Naive B cell (primary cell): ENCODE data around the gene PRRT1. TPM values are rescaled to one million over a fixed set of nuclear protein-coding genes. Genes with fewer than 3 reads are reported as not detected.

Experiments
- ATAC-seq, 2 donors: fragments of 150-1000 bp; cut with Tn5 transposase; 2 replicates each; pipeline ENCODE4 v1.10.0; 2021; ENCODE audit warnings: low read depth in 2 of 2, mild to moderate bottlenecking in 2 of 2, moderate library complexity in 2 of 2
- DNase-seq: peaks from one replicate; pipeline ENCODE4 v3.0.0; 2022
- H3K27ac Mint-ChIP-seq, 6 donors: one replicate each; pipeline ENCODE4 v1.8.0; 2020 to 2022; ENCODE audit warnings: mild to moderate bottlenecking in 6 of 6, mixed read lengths in 6 of 6, moderate library complexity in 5 of 6, inconsistent platforms in 2 of 6
- H3K27me3 Mint-ChIP-seq, 3 donors: one replicate each; pipeline ENCODE4 v1.8.0; 2021 to 2022; ENCODE audit warnings: mixed read lengths in 3 of 3, mild to moderate bottlenecking in 1 of 3
- H3K36me3 Mint-ChIP-seq, 2 donors: one replicate each; pipeline ENCODE4 v1.8.0; 2020 to 2022; ENCODE audit warnings: mixed read lengths in 2 of 2, inconsistent platforms in 1 of 2, mild to moderate bottlenecking in 1 of 2
- H3K4me1 Mint-ChIP-seq, 3 donors: one replicate each; pipeline ENCODE4 v1.8.0; 2020 to 2022; ENCODE audit warnings: mixed read lengths in 3 of 3, inconsistent platforms in 1 of 3, mild to moderate bottlenecking in 1 of 3, moderate library complexity in 1 of 3
- H3K4me3 Mint-ChIP-seq, 8 donors: one replicate each; pipeline ENCODE4 v1.8.0; 2020 to 2022; ENCODE audit warnings: mild to moderate bottlenecking in 8 of 8, mixed read lengths in 8 of 8, moderate library complexity in 8 of 8, inconsistent platforms in 2 of 8
- H3K9me3 Mint-ChIP-seq, 7 donors: one replicate each; pipeline ENCODE4 v1.8.0; 2020 to 2022; ENCODE audit warnings: mixed read lengths in 7 of 7, mild to moderate bottlenecking in 5 of 7, inconsistent platforms in 2 of 7, moderate library complexity in 1 of 7
- polyA plus RNA-seq, 6 donors: library from polyadenylated mRNA; unstranded; fragments of 300-500 nt; fragmentation: Illumina TruSeq; gene quantifications; one replicate each; pipeline ENCODE4 v1.2.3, GENCODE V29; 2021; ENCODE audit warnings: low read depth in 6 of 6

PRRT1 gene
- polyA plus RNA-seq, 6 donors from 2014 or later: not detected

GRCh38 chr6:32176476-32177182 is 24.9 kb upstream of the PRRT1 start:
- Mint-ChIP-seq H3K4me3 (peak overlapping the region; percentile 82 to 100 (median 96)), H3K27ac (peak overlapping the region; percentile 89 to 99 (median 98)), H3K27me3 (no peaks in the 10 kb centered on the region), H3K4me1 (peaks cover 65 to 75% (median 67%) of the 10 kb centered on the region in 3 donors), H3K36me3 (peaks cover 0 to 11% of the 10 kb centered on the region in 2 donors), H3K9me3 (peaks cover 0 to 4% (median 0%) of the 10 kb centered on the region in 7 donors)
- DNase-seq (no peak), ATAC-seq (no peak)

GRCh38 chr6:32175711-32176475 is 24.2 kb upstream of the PRRT1 start, which contains the start of gene AGPAT1:
AGPAT1 (minus strand) TSS chr6:32176084; CDS start chr6:32171496, 4,588 bp downstream.
- H3K36me3 Mint-ChIP-seq: peaks cover 0 to 15% of the 10 kb centered on the region in 2 donors
- ATAC-seq (peak; percentile 43 to 54), DNase-seq (peak; percentile 95)
- H3K27ac Mint-ChIP-seq: peak within 1 kb of the TSS; percentile 89 to 99 (median 98)
- H3K9me3 Mint-ChIP-seq: peaks cover 0 to 4% (median 0%) of the 10 kb centered on the region in 7 donors
- peaks cover 66 to 70% (median 70%) of the 10 kb centered on the region in 3 donors for H3K4me1 Mint-ChIP-seq
- H3K4me3 Mint-ChIP-seq: peak within 1 kb of the TSS; percentile 82 to 100 (median 96)
- no peaks in the 10 kb centered on the region for H3K27me3 Mint-ChIP-seq

- H3K27ac Mint-ChIP-seq: peak overlapping the region; percentile 14 to 94 (median 74)
- H3K4me3 Mint-ChIP-seq: peak overlapping the region; percentile 82 to 100 (median 92)
- no peak for DNase-seq
- H3K9me3 Mint-ChIP-seq: peaks cover 0 to 4% (median 0%) of the 10 kb centered on the region in 7 donors
- peaks cover 65 to 68% (median 66%) of the 10 kb centered on the region in 3 donors for H3K4me1 Mint-ChIP-seq
- ATAC-seq: no peak
- peaks cover 0 to 14% of the 10 kb centered on the region in 2 donors for H3K36me3 Mint-ChIP-seq
- no peaks in the 10 kb centered on the region for H3K27me3 Mint-ChIP-seq
These were observed 23.6 kb upstream of the PRRT1 start for GRCh38 chr6:32175322-32175710.

GRCh38 chr6:32174416-32174815 is 22.7 kb upstream of the PRRT1 start:
- peaks cover 6 to 20% of the 10 kb centered on the region in 2 donors for H3K36me3 Mint-ChIP-seq
- H3K9me3 Mint-ChIP-seq: peaks cover 0 to 4% (median 0%) of the 10 kb centered on the region in 7 donors
- no peak for ATAC-seq
- no peak for DNase-seq
- H3K4me1 Mint-ChIP-seq: peaks cover 61 to 65% (median 64%) of the 10 kb centered on the region in 3 donors
- H3K27ac Mint-ChIP-seq: peak overlapping the region in 1 of 6 donors; percentile 65
- H3K4me3 Mint-ChIP-seq: peak overlapping the region in 6 of 8 donors; percentile 41 to 98 (median 71)
- H3K27me3 Mint-ChIP-seq: no peaks in the 10 kb centered on the region

GRCh38 chr6:32173051-32173727 is 21.4 kb upstream of the PRRT1 start:
- Mint-ChIP-seq H3K4me1 (peaks cover 57 to 63% (median 62%) of the 10 kb centered on the region in 3 donors), H3K4me3 (peak overlapping the region in 1 of 8 donors; percentile 17), H3K36me3 (peaks cover 6 to 32% of the 10 kb centered on the region in 2 donors), H3K27me3 (no peaks in the 10 kb centered on the region), H3K27ac (peak overlapping the region in 2 of 6 donors; percentile 23 to 65), H3K9me3 (peaks cover 0 to 4% (median 0%) of the 10 kb centered on the region in 7 donors)
- no peak for DNase-seq
- no peak for ATAC-seq

GRCh38 chr6:32171234-32171633 is 19.5 kb upstream of the PRRT1 start:
- DNase-seq (no peak), ATAC-seq (no peak)
- peaks cover 0 to 1% (median 0%) of the 10 kb centered on the region in 7 donors for H3K9me3 Mint-ChIP-seq
- no peak overlapping the region for H3K27ac Mint-ChIP-seq
- no peaks in the 10 kb centered on the region for H3K27me3 Mint-ChIP-seq
- H3K36me3 Mint-ChIP-seq: peaks cover 6 to 40% of the 10 kb centered on the region in 2 donors
- peaks cover 51 to 54% (median 52%) of the 10 kb centered on the region in 3 donors for H3K4me1 Mint-ChIP-seq
- peak overlapping the region in 2 of 8 donors; percentile 37 to 64 for H3K4me3 Mint-ChIP-seq

- H3K27ac Mint-ChIP-seq: peak overlapping the region in 1 of 6 donors; percentile 75
- H3K4me1 Mint-ChIP-seq: peaks cover 45 to 48% (median 45%) of the 10 kb centered on the region in 3 donors
- ATAC-seq: no peak
- H3K4me3 Mint-ChIP-seq: no peak overlapping the region
- DNase-seq: no peak
- H3K27me3 Mint-ChIP-seq: no peaks in the 10 kb centered on the region
- H3K9me3 Mint-ChIP-seq: peaks cover 0 to 1% (median 0%) of the 10 kb centered on the region in 7 donors
- H3K36me3 Mint-ChIP-seq: peaks cover 6 to 40% of the 10 kb centered on the region in 2 donors
These were observed 18.6 kb upstream of the PRRT1 start for GRCh38 chr6:32170294-32170693.

- DNase-seq: no peak
- Mint-ChIP-seq H3K4me1 (peaks cover 35 to 45% (median 41%) of the 10 kb centered on the region in 3 donors), H3K4me3 (no peak overlapping the region)
These were observed 17.3 kb upstream of the PRRT1 start for GRCh38 chr6:32168807-32169591.

GRCh38 chr6:32168350-32168749 is 16.6 kb upstream of the PRRT1 start:
- Mint-ChIP-seq H3K27me3 (no peaks in the 10 kb centered on the region), H3K4me3 (no peak overlapping the region), H3K27ac (peak overlapping the region in 1 of 6 donors; percentile 65), H3K9me3 (peaks cover 0 to 1% (median 0%) of the 10 kb centered on the region in 7 donors), H3K36me3 (peaks cover 6 to 40% of the 10 kb centered on the region in 2 donors), H3K4me1 (peaks cover 32 to 39% (median 35%) of the 10 kb centered on the region in 3 donors)
- ATAC-seq (no peak), DNase-seq (no peak)

More at GRCh38 chr6:32168807-32169591, 17.3 kb upstream of the PRRT1 start:
- no peaks in the 10 kb centered on the region for H3K27me3 Mint-ChIP-seq
- H3K36me3 Mint-ChIP-seq: peaks cover 6 to 40% of the 10 kb centered on the region in 2 donors
- peak overlapping the region in 1 of 6 donors; percentile 60 for H3K27ac Mint-ChIP-seq
- peaks cover 0 to 1% (median 0%) of the 10 kb centered on the region in 7 donors for H3K9me3 Mint-ChIP-seq
- no peak for ATAC-seq

- Mint-ChIP-seq H3K9me3 (peaks cover 0 to 1% (median 0%) of the 10 kb centered on the region in 7 donors), H3K4me3 (peak overlapping the region in 1 of 8 donors; percentile 25), H3K27ac (peak overlapping the region in 1 of 6 donors; percentile 87), H3K27me3 (no peaks in the 10 kb centered on the region), H3K36me3 (peaks cover 6 to 40% of the 10 kb centered on the region in 2 donors), H3K4me1 (peaks cover 28 to 35% (median 29%) of the 10 kb centered on the region in 3 donors)
- ATAC-seq (no peak), DNase-seq (no peak)
These were observed 16.1 kb upstream of the PRRT1 start for GRCh38 chr6:32167761-32168262.

- H3K27ac Mint-ChIP-seq: peak overlapping the region in 1 of 6 donors; percentile 87
- no peak for ATAC-seq
- peaks cover 6 to 40% of the 10 kb centered on the region in 2 donors for H3K36me3 Mint-ChIP-seq
These were observed 15.5 kb upstream of the PRRT1 start for GRCh38 chr6:32167154-32167760.

More at GRCh38 chr6:32167154-32167760, 15.5 kb upstream of the PRRT1 start:
- Mint-ChIP-seq H3K4me1 (peaks cover 24 to 35% (median 27%) of the 10 kb centered on the region in 3 donors), H3K27me3 (no peaks in the 10 kb centered on the region), H3K9me3 (peaks cover 0 to 1% (median 0%) of the 10 kb centered on the region in 7 donors), H3K4me3 (no peak overlapping the region)
- no peak for DNase-seq
